HepG2 (cell line): ENCODE data around the gene TFRC. TPM values are rescaled to one million over a fixed set of nuclear protein-coding genes. Genes with fewer than 3 reads are reported as not detected.
A peak's percentile ranks its signal among the peaks of the same experiment; 100 is the strongest.

Experiments
- EP300 ChIP-seq, 3 experiments: sonication (generic) in 1 of 3; formaldehyde crosslinking in 1 of 3; IDR thresholded peaks; 2 replicates each; pipeline versions ENCODE4 v1.5.1 to v1.6.1; 2011 to 2020; ENCODE audit warnings: low read depth in 2 of 3, low read length in 2 of 3, borderline replicate concordance in 1 of 3, improper control_type of control experiment in 1 of 3, mild to moderate bottlenecking in 1 of 3, missing genetic modification reagents in 1 of 3, moderate library complexity in 1 of 3
- KMT2B ChIP-seq: IDR thresholded peaks from 2 replicates; pipeline ENCODE4 v1.6.1; 2016; ENCODE audit warnings: missing genetic modification reagents, missing compliant biosample characterization
- MAFK ChIP-seq, 2 experiments: IDR thresholded peaks in 1 of 2; conservative IDR thresholded peaks in 1 of 2; 2 replicates each; pipeline ENCODE4 v1.6.1; 2011; ENCODE audit warnings: improper control_type of control experiment in 2 of 2, low read length in 2 of 2
- MIER3 ChIP-seq: IDR thresholded peaks from 2 replicates; pipeline ENCODE4 v1.6.1; 2016; ENCODE audit warnings: missing compliant biosample characterization, borderline replicate concordance
- NFRKB ChIP-seq: fragments of 450-650 bp; IDR thresholded peaks from 2 replicates; pipeline ENCODE4 v1.6.1; 2017
- PHF21A ChIP-seq: sonication (generic); formaldehyde crosslinking; IDR thresholded peaks from 2 replicates; pipeline ENCODE4 v1.5.0; 2020; ENCODE audit warnings: mild to moderate bottlenecking, missing genetic modification reagents
- RBAK ChIP-seq: sonication (generic); formaldehyde crosslinking; IDR thresholded peaks from 2 replicates; pipeline ENCODE4 v1.5.1; 2020; ENCODE audit warnings: mild to moderate bottlenecking, missing genetic modification reagents
- RFX1 ChIP-seq: fragments of 450-650 bp; IDR thresholded peaks from 2 replicates; pipeline ENCODE4 v1.6.1; 2017
- RFX5 ChIP-seq: IDR thresholded peaks from 2 replicates; pipeline ENCODE4 v1.6.1; 2011; ENCODE audit warnings: low read depth, low read length, improper control_type of control experiment
- RXRB ChIP-seq: IDR thresholded peaks from 2 replicates; pipeline ENCODE4 v1.6.1; 2016; ENCODE audit warnings: borderline replicate concordance, missing genetic modification reagents, missing compliant biosample characterization
- SATB2 ChIP-seq: sonication (generic); formaldehyde crosslinking; IDR thresholded peaks from 2 replicates; pipeline ENCODE4 v1.5.0; 2020; ENCODE audit warnings: missing genetic modification reagents
- SSRP1 ChIP-seq: IDR thresholded peaks from 2 replicates; pipeline ENCODE4 v1.6.1; 2016; ENCODE audit warnings: control low read depth
- TEAD3 ChIP-seq: optimal IDR thresholded peaks from 2 replicates; pipeline ENCODE3; 2016; ENCODE audit warnings: borderline replicate concordance
- TRIM24 ChIP-seq: sonication (generic); formaldehyde crosslinking; IDR thresholded peaks from 2 replicates; pipeline ENCODE4 v1.8.0; 2022; ENCODE audit warnings: mild to moderate bottlenecking, missing genetic modification reagents
- ZFP37 ChIP-seq: sonication (generic); formaldehyde crosslinking; IDR thresholded peaks from 2 replicates; pipeline ENCODE4 v1.4.0; 2020; ENCODE audit warnings: missing genetic modification reagents, borderline replicate concordance
- ZNF232 ChIP-seq: sonication (generic); formaldehyde crosslinking; IDR thresholded peaks from 2 replicates; pipeline ENCODE4 v1.4.0; 2020; ENCODE audit warnings: missing genetic modification reagents, borderline replicate concordance
- ZNF350 ChIP-seq: sonication (generic); formaldehyde crosslinking; IDR thresholded peaks from 2 replicates; pipeline ENCODE4 v1.4.0; 2020; ENCODE audit warnings: mild to moderate bottlenecking, low read depth, missing genetic modification reagents, borderline replicate concordance
- ZNF496 ChIP-seq: sonication (generic); formaldehyde crosslinking; IDR thresholded peaks from 2 replicates; pipeline ENCODE4 v1.8.1; 2023; ENCODE audit warnings: mild to moderate bottlenecking, moderate library complexity, missing genetic modification reagents; ENCODE audit not compliant: insufficient replicate concordance
- ZNF589 ChIP-seq: sonication (generic); formaldehyde crosslinking; conservative IDR thresholded peaks from 2 replicates; pipeline ENCODE4 v1.8.0; 2022; ENCODE audit warnings: mild to moderate bottlenecking, moderate library complexity, missing genetic modification reagents
- ZNF678 ChIP-seq: sonication (generic); formaldehyde crosslinking; IDR thresholded peaks from 2 replicates; pipeline ENCODE4 v1.4.0; 2020; ENCODE audit warnings: mild to moderate bottlenecking, missing genetic modification reagents
- ZNF841 ChIP-seq: sonication (generic); formaldehyde crosslinking; IDR thresholded peaks from 2 replicates; pipeline ENCODE4 v1.8.1; 2023; ENCODE audit warnings: missing genetic modification reagents, borderline replicate concordance
- polyA plus RNA-seq, 8 experiments: library from polyadenylated mRNA; depleted of rRNA in 3 of 8; stranded (reverse) in 7 of 8; unstranded in 1 of 8; fragments of >200 nt; fragmentation: Illumina TruSeq in 4 of 8; extraction: Trizol in 4 of 8; gene quantifications; 2 replicates each; pipeline versions ENCODE4 v1.2.1 to v1.2.3, GENCODE V29; 2011 to 2016; ENCODE audit warnings: low read depth in 4 of 8, missing spikeins in 1 of 8, mixed read lengths in 1 of 8; ENCODE audit not compliant: insufficient read depth in 1 of 8
- total RNA-seq, 5 experiments: library from RNA; depleted of rRNA; stranded (reverse); fragments of >200 nt; fragmentation: Illumina TruSeq; extraction: Trizol; gene quantifications; 2 replicates each; pipeline ENCODE4 v1.2.3, GENCODE V29; 2016; ENCODE audit warnings: low read depth in 1 of 5
- TF ChIP-seq, protein P1 (sequence below): sonication (generic); formaldehyde crosslinking; IDR thresholded peaks from 2 replicates; pipeline ENCODE4 v1.4.0; 2020; ENCODE audit warnings: mild to moderate bottlenecking, missing genetic modification reagents, borderline replicate concordance
- TF ChIP-seq, protein P2 (sequence below): sonication (generic); formaldehyde crosslinking; IDR thresholded peaks from 2 replicates; pipeline ENCODE4 v1.8.0; 2022; ENCODE audit warnings: missing genetic modification reagents, mild to moderate bottlenecking, borderline replicate concordance
- TF ChIP-seq, protein P3 (sequence below): sonication (generic); formaldehyde crosslinking; IDR thresholded peaks from 2 replicates; pipeline ENCODE4 v1.8.1; 2023; ENCODE audit warnings: mild to moderate bottlenecking, missing genetic modification reagents, borderline replicate concordance

TFRC gene
- total and polyA plus RNA-seq, 2 of the 13 experiments (the other 11 are each of a cell fraction or from before 2014, with no cell fraction given) = 188 to 274 TPM

DNA sequence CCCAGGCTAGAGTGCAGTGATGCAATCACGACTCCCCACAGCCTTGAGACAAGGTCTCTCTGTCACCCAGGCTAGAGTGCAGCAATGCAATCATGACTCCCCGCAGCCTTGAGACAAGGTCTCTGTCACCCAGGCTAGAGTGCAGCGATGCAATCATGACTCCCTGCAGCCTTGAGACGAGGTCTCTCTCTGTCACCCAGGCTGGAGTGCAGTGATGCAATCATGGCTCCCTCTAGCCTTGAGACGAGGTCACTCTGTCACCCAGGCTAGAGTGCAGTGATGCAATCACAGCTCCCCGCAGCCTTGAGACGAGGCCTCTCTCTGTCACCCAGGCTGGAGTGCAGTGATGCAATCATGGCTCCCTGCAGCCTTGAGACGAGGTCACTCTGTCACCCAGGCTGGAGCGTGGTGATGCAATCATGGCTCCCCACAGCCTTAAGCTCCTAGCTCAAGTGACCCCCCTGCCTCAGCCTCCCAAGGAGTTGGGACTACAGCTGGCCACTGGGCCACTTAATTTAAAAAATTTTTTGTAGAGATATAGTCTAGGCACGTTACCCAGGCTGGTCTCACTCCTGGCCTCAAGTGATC lies 26.1 kb downstream of the TFRC start (continued):
- TF ChIP-seq, protein P1, sequence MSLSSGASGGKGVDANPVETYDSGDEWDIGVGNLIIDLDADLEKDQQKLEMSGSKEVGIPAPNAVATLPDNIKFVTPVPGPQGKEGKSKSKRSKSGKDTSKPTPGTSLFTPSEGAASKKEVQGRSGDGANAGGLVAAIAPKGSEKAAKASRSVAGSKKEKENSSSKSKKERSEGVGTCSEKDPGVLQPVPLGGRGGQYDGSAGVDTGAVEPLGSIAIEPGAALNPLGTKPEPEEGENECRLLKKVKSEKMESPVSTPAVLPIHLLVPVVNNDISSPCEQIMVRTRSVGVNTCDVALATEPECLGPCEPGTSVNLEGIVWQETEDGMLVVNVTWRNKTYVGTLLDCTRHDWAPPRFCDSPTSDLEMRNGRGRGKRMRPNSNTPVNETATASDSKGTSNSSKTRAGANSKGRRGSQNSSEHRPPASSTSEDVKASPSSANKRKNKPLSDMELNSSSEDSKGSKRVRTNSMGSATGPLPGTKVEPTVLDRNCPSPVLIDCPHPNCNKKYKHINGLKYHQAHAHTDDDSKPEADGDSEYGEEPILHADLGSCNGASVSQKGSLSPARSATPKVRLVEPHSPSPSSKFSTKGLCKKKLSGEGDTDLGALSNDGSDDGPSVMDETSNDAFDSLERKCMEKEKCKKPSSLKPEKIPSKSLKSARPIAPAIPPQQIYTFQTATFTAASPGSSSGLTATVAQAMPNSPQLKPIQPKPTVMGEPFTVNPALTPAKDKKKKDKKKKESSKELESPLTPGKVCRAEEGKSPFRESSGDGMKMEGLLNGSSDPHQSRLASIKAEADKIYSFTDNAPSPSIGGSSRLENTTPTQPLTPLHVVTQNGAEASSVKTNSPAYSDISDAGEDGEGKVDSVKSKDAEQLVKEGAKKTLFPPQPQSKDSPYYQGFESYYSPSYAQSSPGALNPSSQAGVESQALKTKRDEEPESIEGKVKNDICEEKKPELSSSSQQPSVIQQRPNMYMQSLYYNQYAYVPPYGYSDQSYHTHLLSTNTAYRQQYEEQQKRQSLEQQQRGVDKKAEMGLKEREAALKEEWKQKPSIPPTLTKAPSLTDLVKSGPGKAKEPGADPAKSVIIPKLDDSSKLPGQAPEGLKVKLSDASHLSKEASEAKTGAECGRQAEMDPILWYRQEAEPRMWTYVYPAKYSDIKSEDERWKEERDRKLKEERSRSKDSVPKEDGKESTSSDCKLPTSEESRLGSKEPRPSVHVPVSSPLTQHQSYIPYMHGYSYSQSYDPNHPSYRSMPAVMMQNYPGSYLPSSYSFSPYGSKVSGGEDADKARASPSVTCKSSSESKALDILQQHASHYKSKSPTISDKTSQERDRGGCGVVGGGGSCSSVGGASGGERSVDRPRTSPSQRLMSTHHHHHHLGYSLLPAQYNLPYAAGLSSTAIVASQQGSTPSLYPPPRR (CRISPR knock-in tag) = peak; percentile 96
- peak; percentile 88 to 97 for TF ChIP-seq EP300 (IDR thresholded peaks at IDR 0.05; ENCODE audit: low read depth in 2 of 2, low read length in 2 of 2)
- peak; percentile 95 for TF ChIP-seq EP300 (CRISPR knock-in tag; IDR thresholded peaks at IDR 0.05; ENCODE audit: borderline replicate concordance)
- no peak; the same call in 1 of the 2 replicates for TF ChIP-seq ZNF232 (CRISPR knock-in tag)
- TF ChIP-seq ZNF350 (CRISPR knock-in tag) = peak; percentile 100
- TF ChIP-seq ZFP37 (CRISPR knock-in tag) = no peak
- TF ChIP-seq MAFK (conservative IDR thresholded peaks at IDR 0.05 in 1 of 2, IDR thresholded peaks at IDR 0.05 in 1 of 2; ENCODE audit: low read length in 2 of 2) = no peak
- TF ChIP-seq RFX5 = no peak; the same call in 1 of the 2 replicates
- peak; percentile 94 for TF ChIP-seq PHF21A
- TF ChIP-seq SATB2 = no peak
- TF ChIP-seq MIER3 (CRISPR knock-in tag) = peak; percentile 98
- TF ChIP-seq ZNF589 = peak; percentile 98
- TF ChIP-seq NFRKB = no peak
- TF ChIP-seq, protein P2, sequence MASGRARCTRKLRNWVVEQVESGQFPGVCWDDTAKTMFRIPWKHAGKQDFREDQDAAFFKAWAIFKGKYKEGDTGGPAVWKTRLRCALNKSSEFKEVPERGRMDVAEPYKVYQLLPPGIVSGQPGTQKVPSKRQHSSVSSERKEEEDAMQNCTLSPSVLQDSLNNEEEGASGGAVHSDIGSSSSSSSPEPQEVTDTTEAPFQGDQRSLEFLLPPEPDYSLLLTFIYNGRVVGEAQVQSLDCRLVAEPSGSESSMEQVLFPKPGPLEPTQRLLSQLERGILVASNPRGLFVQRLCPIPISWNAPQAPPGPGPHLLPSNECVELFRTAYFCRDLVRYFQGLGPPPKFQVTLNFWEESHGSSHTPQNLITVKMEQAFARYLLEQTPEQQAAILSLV (CRISPR knock-in tag) = peak; percentile 91
- TF ChIP-seq RXRB = peak; percentile 100
- no peak for TF ChIP-seq ZNF678
- TF ChIP-seq KMT2B = peak; percentile 66
- TF ChIP-seq ZNF841 (CRISPR knock-in tag) = no peak
- TF ChIP-seq RBAK = no peak
- TF ChIP-seq SSRP1 (CRISPR knock-in tag) = peak; percentile 99
- no peak for TF ChIP-seq RFX1
- TF ChIP-seq, protein P3, sequence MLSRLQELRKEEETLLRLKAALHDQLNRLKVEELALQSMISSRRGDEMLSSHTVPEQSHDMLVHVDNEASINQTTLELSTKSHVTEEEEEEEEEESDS (CRISPR knock-in tag) = no peak
- peak; percentile 91 for TF ChIP-seq TEAD3
- no peak for TF ChIP-seq ZNF496 (CRISPR knock-in tag)
- peak; percentile 93 for TF ChIP-seq TRIM24 (CRISPR knock-in tag)
